DMS79 (cell line): ENCODE measurements around the gene ZNF22.

Experiments used
- DNase-seq: peaks from one replicate; lab custom pipeline; 2025; lab: John Stamatoyannopoulos, UW

The ZNF22 gene

GRCh38 chr10:45015590-45015989 lies 14.9 kb downstream of the ZNF22 start:
- DNase-seq = no peak

GRCh38 chr10:45023426-45023825 lies 22.7 kb downstream of the ZNF22 start:
- no peak for DNase-seq

- DNase-seq = no peak
Observed at GRCh38 chr10:45034301-45034700, 33.6 kb downstream of the ZNF22 start.

GRCh38 chr10:45035673-45036072 lies 35.0 kb downstream of the ZNF22 start:
- no peak for DNase-seq

GRCh38 chr10:45040921-45041542 lies 40.3 kb downstream of the ZNF22 start:
- DNase-seq = no peak

GRCh38 chr10:45044290-45044689 lies 43.6 kb downstream of the ZNF22 start:
- DNase-seq = no peak

- no peak for DNase-seq
Observed at GRCh38 chr10:45050551-45051235, 50.0 kb downstream of the ZNF22 start.

GRCh38 chr10:45052700-45053099 lies 52.0 kb downstream of the ZNF22 start:
- DNase-seq = no peak

- no peak for DNase-seq
Observed at GRCh38 chr10:45053569-45054100, 52.9 kb downstream of the ZNF22 start.
